GM18526 (cell line): ENCODE measurements around the gene FER1L5.

Experiments
- POLR2A ChIP-seq: IDR thresholded peaks from 3 replicates; pipeline ENCODE4 v1.6.1; 2011; ENCODE audit not compliant: insufficient read length; ENCODE audit errors: extremely low read depth

Gene FER1L5

DNA sequence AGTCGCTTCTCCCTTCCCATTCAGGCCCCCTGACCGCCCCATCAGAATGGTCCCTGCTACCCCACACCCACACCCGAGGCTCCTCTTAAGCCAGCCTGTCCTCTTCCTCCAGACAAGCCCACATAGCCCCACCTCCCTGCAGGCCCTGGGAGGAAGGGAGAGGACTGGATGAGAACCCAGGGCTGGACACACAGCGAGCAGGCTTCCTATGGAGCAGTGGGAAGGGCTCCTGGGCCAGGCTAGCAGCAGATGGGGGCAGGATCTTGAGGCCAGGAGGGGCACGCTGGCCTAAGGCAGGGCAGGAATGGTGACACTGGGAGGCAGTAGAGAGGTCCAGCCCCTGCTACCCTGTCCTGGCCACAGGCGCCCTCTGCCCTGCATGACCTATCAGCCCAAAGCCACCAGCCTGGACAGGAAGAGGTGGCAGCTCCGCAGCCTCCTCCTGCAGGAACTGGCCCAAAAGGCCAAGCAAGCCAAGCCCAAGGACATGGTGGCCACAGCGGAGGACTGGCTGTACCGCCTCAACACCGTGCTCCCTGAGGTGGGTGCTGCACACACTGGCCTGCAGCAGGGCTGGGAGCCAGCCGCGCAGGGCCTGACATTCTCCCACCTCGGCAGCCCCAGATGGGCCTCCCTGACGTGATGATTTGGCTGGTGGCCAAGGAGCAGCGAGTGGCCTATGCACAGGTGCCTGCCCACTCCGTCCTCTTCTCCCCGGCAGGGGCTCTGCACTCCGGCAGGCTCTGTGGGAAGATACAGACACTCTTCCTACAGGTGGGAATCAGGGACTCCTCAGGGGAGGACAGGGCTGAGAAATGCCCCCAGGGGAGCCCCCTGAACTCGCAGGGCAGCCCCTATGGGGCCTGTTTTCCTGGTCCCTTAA lies 43.3 kb downstream of the FER1L5 start:
- no peak for TF ChIP-seq POLR2A

DNA sequence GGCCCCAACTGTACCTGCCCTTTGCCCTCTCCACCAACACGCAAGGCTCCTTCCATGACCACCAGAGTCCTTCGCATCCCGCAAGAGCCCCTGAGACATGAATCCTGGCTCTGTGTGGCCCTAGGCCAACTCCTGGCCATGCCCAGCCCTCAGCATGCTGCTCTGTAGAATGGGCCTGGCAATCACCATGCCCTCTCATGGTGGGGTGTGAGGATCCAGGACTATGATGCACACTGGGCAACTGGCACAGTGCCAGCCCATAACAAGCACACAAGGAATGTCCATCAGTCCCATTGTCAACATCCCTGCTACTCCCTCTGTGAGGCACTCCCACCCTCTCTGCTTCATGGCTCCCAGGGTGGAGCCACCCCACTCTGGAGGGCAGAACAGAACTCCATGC lies 44.7 kb downstream of the FER1L5 start:
- no peak for TF ChIP-seq POLR2A

DNA sequence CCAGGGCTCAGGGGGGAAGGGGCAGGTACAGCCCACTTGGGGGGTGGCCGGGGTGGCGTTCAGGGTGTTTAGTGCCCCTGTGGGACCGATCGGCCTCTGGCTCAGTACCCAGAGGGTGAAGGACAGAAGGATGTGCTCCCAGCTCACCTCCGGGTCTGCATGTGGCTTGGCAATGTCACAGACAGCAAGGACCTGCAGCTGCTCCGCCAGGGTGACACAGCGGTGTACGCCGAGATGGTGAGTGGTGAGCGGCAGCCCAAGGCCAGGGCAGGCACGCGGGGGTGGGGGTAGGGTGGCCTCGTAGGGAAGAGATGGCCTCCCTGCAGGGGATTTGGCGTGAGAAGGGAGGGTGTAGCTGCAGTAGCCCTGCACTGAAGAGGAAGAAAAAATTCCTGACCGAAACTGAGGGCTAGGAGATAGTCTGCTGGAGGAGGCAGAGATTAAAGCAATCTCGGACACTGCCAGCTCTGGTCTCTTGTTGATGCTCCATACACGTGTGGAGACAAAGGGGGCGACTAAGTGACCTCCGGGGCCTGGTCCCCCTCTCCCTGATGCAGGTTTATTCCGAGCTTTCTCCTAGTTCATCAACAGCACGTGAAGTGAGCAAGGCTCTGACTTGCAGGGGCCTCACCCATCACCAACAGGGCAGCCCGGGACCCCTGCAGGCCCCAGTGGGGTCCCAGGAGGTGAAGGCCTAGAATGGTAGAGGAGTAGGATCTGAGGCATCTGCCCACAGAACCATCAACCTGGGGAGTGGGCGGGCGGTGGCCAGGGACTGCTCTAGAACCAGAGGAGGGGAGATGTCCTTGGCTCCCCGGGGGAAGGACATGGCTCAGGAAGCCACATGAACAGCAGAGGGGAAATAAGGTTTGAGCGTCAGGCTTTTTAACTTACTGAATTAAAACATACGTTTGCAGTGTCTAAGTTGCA lies 45.4 kb downstream of the FER1L5 start:
- no peak for TF ChIP-seq POLR2A

DNA sequence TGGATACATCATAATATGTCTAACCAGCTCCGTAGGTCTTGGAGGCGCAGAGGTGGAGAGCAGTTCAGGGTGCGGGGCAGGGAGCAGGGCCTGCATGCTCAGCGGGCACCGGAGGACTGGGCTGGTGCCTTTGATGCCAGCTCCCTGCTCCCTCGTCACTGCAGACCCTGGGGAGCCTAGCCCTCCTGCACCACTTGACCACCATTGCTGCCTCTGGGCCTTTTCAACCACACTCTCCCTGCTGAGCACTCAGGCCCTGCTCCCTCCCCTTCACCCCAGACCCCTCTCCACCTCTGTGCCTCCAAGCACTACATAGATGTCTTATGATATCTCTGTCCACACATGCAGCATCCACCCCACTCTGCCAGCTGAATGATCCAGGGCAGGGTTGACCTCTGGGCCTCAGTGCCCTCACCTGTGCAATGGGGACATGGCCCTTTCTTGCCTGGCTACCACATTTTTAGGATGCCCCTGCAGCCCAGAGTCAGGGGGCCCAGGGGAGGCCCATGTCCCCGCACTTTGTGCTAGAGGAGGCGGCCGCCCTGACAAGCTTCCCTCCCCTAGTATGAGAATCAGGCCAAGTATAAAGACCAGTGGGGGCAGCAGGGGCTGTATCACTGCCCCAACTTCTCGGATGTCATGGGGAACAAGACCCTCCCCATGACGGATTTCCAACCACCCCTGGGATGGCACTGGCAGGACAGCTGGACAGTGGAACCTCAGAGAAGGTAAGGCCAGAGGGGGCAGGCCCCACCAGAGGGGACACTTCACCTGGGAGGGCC lies 46.3 kb downstream of the FER1L5 start:
- no peak for TF ChIP-seq POLR2A

DNA sequence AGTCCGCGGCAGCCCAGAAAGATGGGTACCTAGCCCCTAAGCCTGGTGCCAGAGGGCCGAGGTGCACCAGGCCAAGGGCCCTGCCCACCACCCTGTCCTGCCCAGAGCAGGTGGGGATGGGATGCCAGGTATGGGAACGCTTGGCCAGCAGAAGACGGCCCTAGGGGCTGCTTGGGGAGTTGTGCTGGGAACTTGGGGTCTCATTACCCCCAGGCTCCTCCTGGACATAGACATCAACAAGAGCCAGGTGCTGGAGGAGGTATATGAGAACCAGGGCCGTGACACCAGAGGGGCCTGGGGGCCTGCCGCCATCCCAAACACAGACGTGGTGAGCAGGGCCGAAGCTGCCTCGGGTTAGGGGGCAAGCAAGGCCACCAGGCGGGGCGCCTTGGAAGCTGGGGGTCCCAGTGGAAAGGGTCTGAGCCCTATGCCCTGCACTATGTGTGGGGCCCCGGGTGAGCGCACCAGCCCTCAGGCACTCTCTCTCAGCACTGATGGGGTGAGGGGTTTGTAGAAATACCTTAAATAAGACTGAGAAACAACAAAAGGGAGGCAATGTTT lies 46.9 kb downstream of the FER1L5 start:
- TF ChIP-seq POLR2A = no peak

DNA sequence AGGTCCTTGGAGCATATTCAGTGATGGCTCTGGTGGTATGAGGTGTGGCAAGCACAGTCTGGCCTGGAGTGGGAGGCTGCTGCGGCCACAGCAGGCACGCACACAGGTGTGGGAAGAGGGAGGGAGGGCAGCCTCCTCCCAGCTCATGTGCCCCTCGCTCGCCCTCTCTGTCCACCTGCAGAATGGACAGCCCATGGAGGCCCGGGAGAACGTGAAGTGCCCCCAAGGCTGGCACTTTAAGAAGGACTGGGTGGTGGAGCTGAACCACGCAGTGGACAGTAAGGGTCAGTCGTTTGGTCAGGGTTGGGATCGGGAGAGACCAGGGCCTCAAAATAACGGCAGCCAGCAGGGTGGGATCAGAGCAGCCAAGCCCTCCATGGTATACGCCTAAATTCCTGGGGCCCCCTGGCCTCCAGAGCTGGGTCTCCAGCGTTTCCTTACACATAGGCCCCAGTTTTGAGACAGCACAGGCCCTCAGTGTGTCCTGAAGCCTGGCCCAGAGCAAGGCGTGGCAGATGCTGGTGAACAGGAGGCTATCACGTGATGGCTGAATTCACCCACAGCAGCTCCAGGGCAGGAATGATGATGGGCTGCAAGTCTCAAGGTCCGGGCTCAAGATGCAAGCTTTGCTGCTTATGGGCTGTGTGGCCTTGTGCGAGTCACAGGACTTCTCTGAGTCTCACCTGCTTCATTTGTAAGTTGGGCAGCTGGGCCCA lies 47.9 kb downstream of the FER1L5 start:
- no peak for TF ChIP-seq POLR2A

DNA sequence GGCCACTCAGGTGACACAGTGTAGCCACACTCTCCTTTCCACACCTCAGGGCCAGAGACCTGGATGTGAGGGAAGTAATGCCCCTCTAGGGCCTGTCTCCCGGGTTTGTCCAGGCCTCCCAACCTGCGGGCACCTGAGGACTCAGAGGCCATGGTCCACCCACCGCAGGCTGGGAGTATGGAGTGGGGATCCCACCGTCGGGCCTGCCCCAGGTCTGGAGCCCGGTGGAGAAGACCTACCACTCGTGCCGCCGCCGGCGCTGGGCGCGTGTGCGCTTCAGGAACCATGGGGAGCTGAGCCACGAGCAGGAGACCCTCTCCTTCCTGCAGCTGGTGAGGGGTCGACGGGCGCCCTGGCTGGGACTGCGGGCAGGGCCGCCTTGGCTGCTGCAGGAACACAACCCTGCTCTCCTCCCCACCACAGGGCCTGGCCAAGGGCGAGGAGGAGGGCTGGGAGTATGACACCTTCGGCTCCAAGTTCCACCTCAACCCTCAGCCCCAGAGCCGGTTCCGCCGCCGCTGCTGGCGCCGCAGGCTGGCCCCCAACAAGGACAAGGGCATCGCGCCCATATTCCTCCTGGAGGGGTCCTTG lies 48.6 kb downstream of the FER1L5 start:
- TF ChIP-seq POLR2A = no peak

DNA sequence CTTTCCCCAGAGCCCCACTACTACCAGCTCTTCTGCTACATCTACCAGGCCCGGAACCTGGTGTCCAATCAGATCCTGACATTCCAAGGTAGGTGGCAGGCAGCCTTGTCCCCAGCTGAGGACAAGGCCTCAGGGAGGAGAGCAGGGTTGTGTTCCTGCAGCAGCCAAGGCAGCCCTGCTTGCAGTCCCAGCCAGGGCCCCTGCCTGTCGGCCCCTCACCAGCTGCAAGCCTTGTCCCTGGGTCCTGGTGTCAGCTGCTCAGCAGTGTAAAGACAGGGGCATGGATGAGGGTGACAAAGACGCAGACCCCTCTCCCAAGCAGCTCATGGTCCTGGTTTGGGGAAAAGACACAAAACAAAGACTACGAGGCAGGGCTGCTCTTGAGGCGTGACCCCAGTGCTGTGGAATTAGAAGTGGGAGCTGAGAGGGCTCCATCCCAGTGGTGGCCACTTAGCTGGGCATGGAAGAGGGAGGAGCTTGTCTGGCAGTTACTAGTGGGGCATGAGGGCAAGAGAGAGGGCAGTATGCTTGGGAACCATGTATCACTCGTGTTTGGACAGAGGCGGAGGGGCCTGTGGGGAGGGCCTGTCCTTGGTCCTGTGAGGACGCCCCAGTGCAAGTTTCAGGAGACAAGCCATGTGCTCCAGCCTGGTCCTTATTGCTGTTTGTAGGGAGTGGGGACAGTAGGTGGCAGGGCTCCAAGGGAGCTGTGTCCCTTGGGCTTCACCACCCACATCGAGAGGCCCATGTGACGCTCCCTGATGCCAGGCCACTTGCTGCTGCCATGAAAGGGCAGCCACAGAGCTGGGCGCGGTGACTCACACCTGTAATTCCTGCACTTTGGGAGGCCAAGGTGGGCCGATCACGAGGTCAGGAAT lies 49.8 kb downstream of the FER1L5 start:
- TF ChIP-seq POLR2A = no peak

DNA sequence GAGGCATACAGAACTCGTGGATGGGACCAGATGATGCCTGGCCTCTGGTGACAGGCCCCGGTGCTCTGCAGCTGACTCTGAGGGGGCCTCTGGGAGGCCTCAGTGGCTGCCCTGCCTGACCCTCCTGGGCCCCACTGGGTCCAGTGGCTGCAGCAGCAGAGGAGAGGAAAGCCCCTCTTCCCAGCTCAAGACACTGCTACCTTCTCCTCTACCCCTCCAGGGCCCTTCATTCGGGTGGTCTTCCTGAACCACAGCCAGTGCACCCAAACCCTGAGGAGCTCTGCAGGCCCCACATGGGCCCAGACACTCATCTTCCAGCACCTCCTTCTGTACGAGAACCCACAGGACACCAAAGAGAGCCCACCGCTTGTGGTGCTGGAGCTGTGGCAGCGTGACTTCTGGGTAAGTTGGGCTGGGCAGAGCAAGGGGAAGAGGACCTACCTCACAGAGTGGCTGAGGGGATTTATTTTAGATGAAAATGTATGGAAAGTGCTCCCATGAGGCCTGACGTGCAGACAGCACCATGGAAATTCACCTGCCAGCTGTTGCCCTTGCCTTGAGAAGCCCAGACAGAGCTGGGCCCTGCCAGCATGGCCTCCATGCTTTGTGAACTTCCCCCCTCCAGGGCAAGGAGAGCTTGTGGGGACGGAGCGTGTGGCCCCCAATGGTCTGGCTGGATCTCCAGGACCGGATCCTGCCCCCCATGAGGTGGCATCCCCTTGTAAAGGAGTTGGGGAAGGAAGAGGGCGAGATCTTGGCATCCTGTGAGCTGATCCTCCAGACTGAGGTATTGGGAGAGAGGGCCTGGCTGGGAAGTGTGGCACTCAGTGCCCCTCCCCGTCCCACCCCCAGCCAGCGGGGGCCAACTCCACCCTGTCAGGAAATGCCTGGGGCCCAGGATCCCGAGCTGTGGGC lies 51.0 kb downstream of the FER1L5 start:
- TF ChIP-seq POLR2A = no peak

DNA sequence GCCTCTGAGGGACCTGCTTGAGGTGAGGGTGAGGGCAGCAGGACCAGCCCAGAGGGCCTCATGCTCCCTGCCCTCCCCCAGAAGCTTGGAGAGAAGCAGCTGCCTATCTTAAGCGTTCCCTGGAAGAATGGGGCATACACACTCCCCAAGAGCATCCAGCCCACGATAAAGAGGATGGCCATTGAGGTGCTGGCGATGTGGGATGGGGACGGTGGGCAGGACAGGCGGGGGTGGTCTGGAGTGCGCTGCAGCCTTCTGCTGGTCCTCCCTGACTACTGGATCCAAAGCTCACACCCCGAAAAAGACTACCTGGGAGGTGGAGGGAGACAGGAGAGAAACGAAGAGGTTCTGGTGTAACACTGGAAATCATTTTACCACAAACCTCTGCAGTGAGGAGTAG lies 51.7 kb downstream of the FER1L5 start:
- no peak for TF ChIP-seq POLR2A

DNA sequence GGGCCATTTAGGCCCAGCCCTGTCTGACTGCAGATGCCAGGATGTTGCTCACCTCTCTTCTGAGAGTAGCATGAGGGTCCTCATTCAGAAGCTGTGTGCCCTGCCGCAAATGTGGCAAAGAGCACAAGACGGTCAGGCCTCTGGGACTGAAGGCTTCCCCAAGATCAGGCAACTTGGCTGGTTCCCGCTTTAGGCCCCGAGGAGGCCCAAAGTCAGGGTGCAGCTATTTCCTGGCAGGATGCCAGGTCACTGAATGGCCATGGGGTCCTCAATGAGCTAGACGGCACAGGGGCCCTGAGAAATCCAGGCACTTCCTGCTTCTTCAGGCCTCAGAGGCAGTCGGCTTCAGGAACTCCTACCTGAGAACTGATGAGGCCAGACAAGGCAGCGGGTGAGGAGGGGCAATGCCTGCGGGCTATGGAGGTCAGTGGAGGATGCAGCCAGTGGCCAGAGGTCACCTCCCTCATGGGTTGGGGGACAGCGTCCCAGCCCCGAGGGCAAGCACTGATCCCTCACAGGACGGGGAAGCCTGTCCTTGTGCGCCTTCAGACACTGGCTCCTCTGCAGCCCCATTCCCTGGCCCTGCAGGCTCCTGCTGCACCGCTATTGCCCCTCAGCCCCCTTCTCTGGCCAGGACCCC lies 52.4 kb downstream of the FER1L5 start:
- no peak for TF ChIP-seq POLR2A
